IPS DF 6.9 (cell line): ENCODE results near the gene MAST4.

ENCODE experiments used
- DNase-seq: peaks from one replicate; pipeline ENCODE4 v3.0.0-alpha.2; 2013; ENCODE audit warnings: low read depth, low spot score
- H3K27ac ChIP-seq: one replicate; pipeline ENCODE4 v1.5.1; 2013; ENCODE audit warnings: low read length, control low read depth
- H3K27me3 ChIP-seq: 2 replicates; pipeline ENCODE4 v1.6.1; 2013; ENCODE audit warnings: mild to moderate bottlenecking, low read length; ENCODE audit not compliant: control insufficient read depth, insufficient read depth
- H3K36me3 ChIP-seq: 2 replicates; pipeline ENCODE4 v1.6.1; 2013; ENCODE audit warnings: low read length; ENCODE audit not compliant: control insufficient read depth, insufficient read depth
- H3K4me1 ChIP-seq: 2 replicates; pipeline ENCODE4 v1.6.1; 2013; ENCODE audit warnings: low read length; ENCODE audit not compliant: control insufficient read depth, insufficient read depth
- H3K4me3 ChIP-seq: 2 replicates; pipeline ENCODE4 v1.5.1; 2013; ENCODE audit warnings: mild to moderate bottlenecking, low read length
- H3K9me3 ChIP-seq: 2 replicates; pipeline ENCODE4 v1.6.1; 2013; ENCODE audit warnings: low read length, inconsistent platforms; ENCODE audit not compliant: control insufficient read depth, insufficient read depth
- WGBS: extraction: QIAGEN DNeasy Blood & Tissue Kit; methylation state at CpG from one replicate; pipeline ENCODE4 v1.1.7; 2013; ENCODE audit warnings: mixed read lengths, missing lambda C conversion rate; ENCODE audit not compliant: insufficient read length, insufficient coverage; 5-methylcytosine and 5-hydroxymethylcytosine counted together

Gene MAST4

DNA sequence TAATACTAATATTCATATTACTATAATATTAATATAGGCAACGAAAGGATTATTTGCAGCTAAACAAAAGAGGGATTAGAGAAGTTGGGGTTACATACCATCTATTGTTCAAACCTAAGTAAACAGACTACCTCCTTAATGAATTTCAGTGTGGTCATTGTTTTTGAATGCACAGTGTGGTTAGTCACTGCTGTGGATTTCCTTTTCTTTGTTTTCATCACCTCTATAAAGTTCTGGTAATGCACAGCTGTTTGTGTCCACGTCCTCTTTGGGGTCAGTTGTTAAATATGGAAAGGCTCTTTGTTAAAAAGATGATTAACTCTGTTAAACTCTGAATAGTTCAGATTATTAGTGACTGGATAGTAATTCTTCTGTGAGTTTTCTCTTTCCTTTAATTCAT, 233.6 kb downstream of the MAST4 start:
- WGBS: no CpG with 5 or more reads among the region's 2 CpGs
- Histone ChIP-seq H3K4me3 (no peak overlapping the region), H3K27me3 (no peaks in the 10 kb centered on the region), H3K4me1 (peaks cover 2% of the 10 kb centered on the region; the same call in 1 of the 2 replicates), H3K27ac (no peak overlapping the region), H3K36me3 (no peaks in the 10 kb centered on the region), H3K9me3 (no peaks in the 10 kb centered on the region)
- no peak for DNase-seq

GRCh38 chr5:66830636-66831035, 234.4 kb downstream of the MAST4 start:
- H3K4me1 ChIP-seq: peaks cover 2% of the 10 kb centered on the region; the same call in 1 of the 2 replicates
- H3K4me3 ChIP-seq: no peak overlapping the region
- H3K9me3 ChIP-seq: no peaks in the 10 kb centered on the region
- no peak for DNase-seq
- H3K27ac ChIP-seq: no peak overlapping the region
- no peaks in the 10 kb centered on the region for H3K36me3 ChIP-seq
- WGBS: no CpG with 5 or more reads among the region's 1 CpG
- H3K27me3 ChIP-seq: no peaks in the 10 kb centered on the region

DNA sequence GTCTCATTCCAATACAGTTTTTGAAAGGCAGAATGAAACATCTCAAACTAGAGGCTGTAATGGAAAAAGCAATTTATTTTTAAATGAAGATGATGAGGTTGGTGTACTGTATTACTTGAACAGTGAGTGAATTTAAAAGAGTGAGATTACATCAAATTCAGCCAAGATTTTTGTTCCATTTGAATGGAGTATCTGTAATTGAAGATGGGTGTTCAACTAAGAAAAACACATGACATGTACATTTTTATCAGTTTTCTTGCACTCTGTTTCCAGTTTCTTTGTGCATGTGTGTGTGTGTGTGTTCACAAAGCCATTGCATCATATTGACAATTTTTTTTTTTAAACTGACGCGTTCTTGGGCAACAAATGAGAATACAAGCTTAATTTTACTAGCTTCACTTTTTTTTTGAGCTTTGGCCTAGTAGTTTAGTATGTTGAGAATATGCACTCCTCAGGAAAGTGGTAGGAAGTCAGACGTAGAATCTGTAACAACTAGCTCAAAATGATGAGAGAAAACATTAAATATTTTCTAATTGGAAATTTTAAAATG, 243.5 kb downstream of the MAST4 start:
- Histone ChIP-seq H3K36me3 (no peaks in the 10 kb centered on the region), H3K9me3 (no peaks in the 10 kb centered on the region), H3K27me3 (no peaks in the 10 kb centered on the region), H3K27ac (no peak overlapping the region), H3K4me3 (no peak overlapping the region), H3K4me1 (peaks cover 6% of the 10 kb centered on the region; the same call in 1 of the 2 replicates)
- DNase-seq: no peak
- no CpG with 5 or more reads among the region's 3 CpGs for WGBS

- Histone ChIP-seq H3K4me3 (no peak overlapping the region), H3K4me1 (peaks cover 6% of the 10 kb centered on the region; the same call in 1 of the 2 replicates), H3K36me3 (no peaks in the 10 kb centered on the region), H3K27ac (no peak overlapping the region), H3K9me3 (no peaks in the 10 kb centered on the region), H3K27me3 (no peaks in the 10 kb centered on the region)
- WGBS: no CpG with 5 or more reads among the region's 2 CpGs
- DNase-seq: no peak
Observed at GRCh38 chr5:66840511-66841013, 244.4 kb downstream of the MAST4 start.

DNA sequence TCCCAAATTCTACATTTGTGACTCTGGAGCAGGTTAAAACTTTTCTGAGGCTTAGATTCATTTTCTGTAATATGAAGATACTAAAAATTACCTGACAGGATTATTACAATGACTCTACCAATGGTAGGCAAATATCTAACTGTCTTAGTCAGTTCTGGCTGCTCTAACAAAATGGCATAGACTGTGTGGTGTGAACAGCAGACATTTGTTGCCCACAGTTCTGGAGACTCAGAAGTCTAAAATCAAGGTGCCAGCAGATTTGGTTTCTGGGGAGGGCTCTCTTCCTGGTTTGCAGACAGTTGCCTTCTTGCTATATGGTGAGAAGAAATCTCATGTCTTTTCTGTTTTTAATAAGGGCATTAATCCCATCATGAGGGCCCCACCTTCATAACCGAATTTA, 245.1 kb downstream of the MAST4 start:
- H3K4me3 ChIP-seq: no peak overlapping the region
- no peak for DNase-seq
- H3K4me1 ChIP-seq: peaks cover 6% of the 10 kb centered on the region; the same call in 1 of the 2 replicates
- no peaks in the 10 kb centered on the region for H3K36me3 ChIP-seq
- H3K9me3 ChIP-seq: no peaks in the 10 kb centered on the region
- no peak overlapping the region for H3K27ac ChIP-seq
- no CpG with 5 or more reads among the region's 1 CpG for WGBS
- H3K27me3 ChIP-seq: no peaks in the 10 kb centered on the region

GRCh38 chr5:66842540-66842939, 246.3 kb downstream of the MAST4 start:
- H3K27me3 ChIP-seq: no peaks in the 10 kb centered on the region
- no peaks in the 10 kb centered on the region for H3K9me3 ChIP-seq
- H3K27ac ChIP-seq: no peak overlapping the region
- WGBS: no CpG with 5 or more reads among the region's 2 CpGs
- no peaks in the 10 kb centered on the region for H3K36me3 ChIP-seq
- no peak for DNase-seq
- H3K4me3 ChIP-seq: no peak overlapping the region
- H3K4me1 ChIP-seq: peaks cover 6% of the 10 kb centered on the region; the same call in 1 of the 2 replicates

DNA sequence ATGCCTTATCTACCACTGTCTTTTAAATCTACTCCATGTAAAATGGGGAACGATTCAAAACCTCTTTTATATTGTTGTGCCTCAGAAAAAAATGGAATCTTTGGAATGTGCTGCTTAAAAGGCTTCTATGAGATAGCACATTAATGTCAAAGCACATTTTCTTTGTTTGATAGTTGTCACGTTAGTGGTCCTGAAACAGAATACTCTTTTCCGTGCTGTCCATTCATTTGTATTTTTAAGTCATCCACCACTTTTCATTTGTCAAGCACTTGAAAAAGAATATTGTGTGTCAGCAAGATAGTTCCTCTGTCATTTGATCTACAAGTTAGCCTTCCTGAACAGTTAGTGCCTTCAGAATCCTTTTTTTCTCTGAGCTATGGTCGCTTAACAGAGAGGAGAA, 246.9 kb downstream of the MAST4 start:
- DNase-seq: no peak
- Histone ChIP-seq H3K27me3 (no peaks in the 10 kb centered on the region), H3K4me3 (no peak overlapping the region), H3K27ac (no peak overlapping the region), H3K4me1 (peaks cover 6% of the 10 kb centered on the region; the same call in 1 of the 2 replicates), H3K9me3 (no peaks in the 10 kb centered on the region), H3K36me3 (no peaks in the 10 kb centered on the region)
- no CpG with 5 or more reads among the region's 4 CpGs for WGBS

- DNase-seq: no peak
- no CpG with 5 or more reads among the region's 10 CpGs for WGBS
- no peak overlapping the region for H3K27ac ChIP-seq
- H3K4me3 ChIP-seq: no peak overlapping the region
- no peaks in the 10 kb centered on the region for H3K36me3 ChIP-seq
- H3K4me1 ChIP-seq: peaks cover under 1% of the 10 kb centered on the region; the same call in 1 of the 2 replicates
- no peaks in the 10 kb centered on the region for H3K9me3 ChIP-seq
- H3K27me3 ChIP-seq: no peaks in the 10 kb centered on the region
Observed at GRCh38 chr5:66848749-66849641, 252.8 kb downstream of the MAST4 start.

GRCh38 chr5:66849803-66850202, 253.6 kb downstream of the MAST4 start:
- DNase-seq: no peak
- no CpG with 5 or more reads among the region's 1 CpG for WGBS
- no peak overlapping the region for H3K27ac ChIP-seq

DNA sequence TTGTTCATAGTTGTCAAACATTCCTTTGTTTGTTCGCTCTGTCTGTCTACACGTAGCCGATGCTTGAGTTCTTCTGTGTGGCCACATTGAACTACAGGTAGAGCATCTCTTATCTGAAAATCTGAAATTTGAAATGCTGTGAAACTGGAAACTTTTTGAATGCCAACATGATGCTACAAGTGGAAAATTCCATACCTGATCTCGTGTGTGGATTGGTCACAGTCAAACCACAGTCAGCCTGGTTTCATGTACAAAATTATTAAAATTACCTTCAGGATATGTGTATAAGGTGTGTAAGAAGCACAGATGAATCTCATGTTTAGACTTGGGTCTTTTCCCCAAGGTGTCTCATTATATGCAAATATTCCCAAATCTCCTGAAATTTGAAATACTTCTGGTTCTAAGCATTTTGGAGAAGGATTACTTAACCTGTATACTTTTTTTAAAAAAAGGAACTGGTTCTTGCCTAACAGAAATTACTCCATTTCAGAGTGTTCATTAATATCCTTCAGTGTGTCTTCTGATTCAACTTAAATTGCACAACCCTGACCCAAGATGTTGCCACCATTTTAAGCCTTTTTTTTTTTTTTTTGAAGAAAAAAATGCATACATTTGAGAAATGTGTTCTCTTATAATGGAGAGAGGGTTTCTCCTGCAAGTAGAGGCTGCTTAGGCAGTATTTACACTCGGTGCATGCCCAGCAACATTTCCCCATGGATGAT, 254.3 kb downstream of the MAST4 start:
- no peak overlapping the region for H3K4me3 ChIP-seq
- no peaks in the 10 kb centered on the region for H3K27me3 ChIP-seq
- no peaks in the 10 kb centered on the region for H3K36me3 ChIP-seq
- H3K4me1 ChIP-seq: no peaks in the 10 kb centered on the region
- no peak overlapping the region for H3K27ac ChIP-seq
- WGBS: no CpG with 5 or more reads among the region's 5 CpGs
- no peaks in the 10 kb centered on the region for H3K9me3 ChIP-seq
- DNase-seq: no peak

More at GRCh38 chr5:66849803-66850202, 253.6 kb downstream of the MAST4 start:
- no peaks in the 10 kb centered on the region for H3K9me3 ChIP-seq
- H3K4me3 ChIP-seq: no peak overlapping the region
- no peaks in the 10 kb centered on the region for H3K4me1 ChIP-seq
- H3K27me3 ChIP-seq: no peaks in the 10 kb centered on the region
- no peaks in the 10 kb centered on the region for H3K36me3 ChIP-seq
